Measurements from ENCODE around the gene STUM. TPM values are rescaled to one million over a fixed set of nuclear protein-coding genes. Genes with fewer than 3 reads are reported as not detected.

STUM gene
- total RNA-seq, 1 experiment from 2014 or later = 0.03 TPM

- no TSS peak for BruUV-seq (replicated peaks)
- no peak overlapping the region for H3K4me3 ChIP-seq (ENCODE audit: low read depth in 2 of 2, low read length in 2 of 2)
- H3K27ac ChIP-seq (ENCODE audit: low read length) = no peak overlapping the region
- intact Hi-C loops (cut with micrococcal nuclease; ENCODE audit: unreplicated experiment) = no loop called here
- in situ Hi-C loops (cut with HindIII; ENCODE audit: low pct_unique_long_range_greater_than_20kb, low sequenced_read_pairs) = no loop called here
- TF ChIP-seq POLR2AphosphoS5 (IDR thresholded peaks at IDR 0.05; ENCODE audit: low read depth, low read length) = no peak
- TF ChIP-seq CTCF (IDR thresholded peaks at IDR 0.05) = no peak
- TF ChIP-seq REST (IDR thresholded peaks at IDR 0.05; ENCODE audit: insufficient read depth in 1 of 2, low read depth in 2 of 2, low read length in 1 of 2) = no peak
- no peak for TF ChIP-seq SIN3A (IDR thresholded peaks at IDR 0.05; ENCODE audit: borderline replicate concordance, insufficient read depth, low read depth, low read length)
- TF ChIP-seq TCF7L2 (IDR thresholded peaks at IDR 0.05; ENCODE audit: low read depth, low read length) = no peak
- H3K27me3 ChIP-seq (ENCODE audit: control insufficient read depth, insufficient read depth, low read length) = no peaks in the 10 kb centered on the region
- H3K36me3 ChIP-seq (ENCODE audit: control insufficient read depth, insufficient read depth, low read length) = no peaks in the 10 kb centered on the region
- no peaks in the 10 kb centered on the region for H3K4me1 ChIP-seq (ENCODE audit: control insufficient read depth, insufficient read depth, low read length)
- no peaks in the 10 kb centered on the region for H3K9me3 ChIP-seq (ENCODE audit: control insufficient read depth, insufficient read depth, low read depth, low read length)
- POLR2A ChIA-PET = no interaction called here
- no peak for ATAC-seq
- DNase-seq (ENCODE audit: low read depth, low spot score) = no peak
- CTCF ChIA-PET = no interaction called here
Measured at GRCh38 chr1:226649244-226649643, 100.7 kb downstream of the STUM start.

GRCh38 chr1:226649780-226650179 lies 101.2 kb downstream of the STUM start:
- intact Hi-C loops (cut with micrococcal nuclease; ENCODE audit: unreplicated experiment) = no loop called here
- H3K36me3 ChIP-seq (ENCODE audit: control insufficient read depth, insufficient read depth, low read length) = no peaks in the 10 kb centered on the region
- H3K27me3 ChIP-seq (ENCODE audit: control insufficient read depth, insufficient read depth, low read length) = no peaks in the 10 kb centered on the region
- in situ Hi-C loops (cut with HindIII; ENCODE audit: low pct_unique_long_range_greater_than_20kb, low sequenced_read_pairs) = no loop called here
- no peaks in the 10 kb centered on the region for H3K4me1 ChIP-seq (ENCODE audit: control insufficient read depth, insufficient read depth, low read length)
- BruUV-seq (replicated peaks) = no TSS peak
- H3K4me3 ChIP-seq (ENCODE audit: low read depth in 2 of 2, low read length in 2 of 2) = no peak overlapping the region
- ATAC-seq (no peak), DNase-seq (ENCODE audit: low read depth, low spot score) (no peak)
- H3K9me3 ChIP-seq (ENCODE audit: control insufficient read depth, insufficient read depth, low read depth, low read length) = no peaks in the 10 kb centered on the region
- POLR2A ChIA-PET = no interaction called here
- CTCF ChIA-PET = no interaction called here
- no peak overlapping the region for H3K27ac ChIP-seq (ENCODE audit: low read length)
- TF ChIP-seq CTCF (IDR thresholded peaks at IDR 0.05) (no peak), SIN3A (IDR thresholded peaks at IDR 0.05; ENCODE audit: borderline replicate concordance, insufficient read depth, low read depth, low read length) (no peak), POLR2AphosphoS5 (IDR thresholded peaks at IDR 0.05; ENCODE audit: low read depth, low read length) (no peak), TCF7L2 (IDR thresholded peaks at IDR 0.05; ENCODE audit: low read depth, low read length) (no peak), REST (IDR thresholded peaks at IDR 0.05; ENCODE audit: insufficient read depth in 1 of 2, low read depth in 2 of 2, low read length in 1 of 2) (no peak)

Measured in Panc1 (cell line).